Colonic mucosa (tissue), 4 donors: ENCODE data around the gene KRTAP9-7. TPM values are rescaled to one million over a fixed set of nuclear protein-coding genes. Genes with fewer than 3 reads are reported as not detected.
A peak's percentile ranks its signal among the peaks of the same experiment; 100 is the strongest.

Source experiments
- DNase-seq: peaks from one replicate; pipeline ENCODE4 v3.0.0-alpha.2; 2020
- H3K27ac ChIP-seq: fragments of 200-600 bp; one replicate; pipeline ENCODE4 v1.8.0; 2021
- H3K27me3 ChIP-seq: fragments of 200-600 bp; one replicate; pipeline ENCODE4 v1.8.0; 2021
- H3K36me3 ChIP-seq: fragments of 200-600 bp; one replicate; pipeline ENCODE4 v1.8.0; 2021
- H3K4me1 ChIP-seq: fragments of 200-600 bp; one replicate; pipeline ENCODE4 v1.8.0; 2021; ENCODE audit warnings: mild to moderate bottlenecking
- H3K4me3 ChIP-seq: fragments of 200-600 bp; one replicate; pipeline ENCODE4 v1.8.0; 2021
- H3K9ac ChIP-seq, 2 donors: one replicate each; pipeline ENCODE4 v1.7.0; 2013; ENCODE audit warnings: control low read depth in 2 of 2, low read depth in 2 of 2, low read length in 2 of 2
- H3K9me3 ChIP-seq: fragments of 200-600 bp; one replicate; pipeline ENCODE4 v1.8.0; 2021
- intact Hi-C: fragments of 100-400 bp; cut with DNase I; formaldehyde crosslinking; loops from one replicate; pipeline ENCODE4 v1.14.1; 2022
- total RNA-seq, 2 donors: library from RNA; stranded (reverse); fragmentation: NEBNext Ultra II Directional in 1 of 2; extraction: Animal tissue kit (Norgen Biotek cat#: 25700) in 1 of 2; gene quantifications; one replicate each; pipeline ENCODE4 v1.2.1, GENCODE V29; 2021
- TF ChIP-seq, protein P1 (sequence below): fragments of 200-600 bp; IDR thresholded peaks from one replicate; pipeline ENCODE4 v1.8.0; 2022; ENCODE audit warnings: antibody characterized with exemption, mild to moderate bottlenecking
- donor health status: healthy.
- donor health status: DM: no; HTN: no; CAD: no.
- donor health status: DM: no; HTN: no; CAD: no.

The KRTAP9-7 gene
- total RNA-seq, 2 donors from 2014 or later = not detected

DNA sequence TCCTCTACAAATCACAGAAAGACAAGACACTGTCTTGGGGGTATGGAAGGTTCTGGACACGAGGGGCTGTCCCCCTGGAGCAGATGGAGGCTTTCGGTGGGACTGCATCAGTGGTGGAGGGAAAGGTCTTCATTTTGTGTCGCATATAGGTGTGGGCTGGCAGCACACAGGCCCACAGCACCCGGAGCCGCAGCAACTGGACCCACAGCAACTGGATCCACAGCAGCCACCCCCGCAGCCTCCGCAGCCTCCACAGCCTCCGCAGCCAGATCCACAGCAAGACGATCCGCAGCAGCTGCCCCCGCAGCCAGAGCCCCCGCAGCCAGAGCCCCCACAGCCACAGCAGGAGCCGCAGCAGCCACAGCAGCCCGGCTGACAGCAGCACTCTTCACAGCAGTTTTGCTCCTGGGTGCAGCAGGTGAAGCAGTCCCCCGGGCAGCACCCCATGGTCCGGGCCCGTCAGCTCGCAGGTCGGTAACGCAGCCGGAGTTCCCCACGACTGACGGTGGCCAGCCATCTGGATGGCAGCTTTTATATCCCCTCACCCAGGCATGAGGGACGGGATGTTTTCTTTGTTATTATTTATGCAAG is 39.8 kb downstream of the KRTAP9-7 start, which contains the start of gene KRTAP17-1:
Gene KRTAP17-1, minus strand, starts transcription at position 507 of the 591 bp plus-strand sequence. Its CDS starts 60 bp downstream, at position 447.
- no peak within 1 kb of the TSS for H3K4me3 ChIP-seq
- no peaks in the 10 kb centered on the region for H3K36me3 ChIP-seq
- intact Hi-C loops = no loop called here
- H3K9me3 ChIP-seq = no peaks in the 10 kb centered on the region
- TF ChIP-seq, protein P1, sequence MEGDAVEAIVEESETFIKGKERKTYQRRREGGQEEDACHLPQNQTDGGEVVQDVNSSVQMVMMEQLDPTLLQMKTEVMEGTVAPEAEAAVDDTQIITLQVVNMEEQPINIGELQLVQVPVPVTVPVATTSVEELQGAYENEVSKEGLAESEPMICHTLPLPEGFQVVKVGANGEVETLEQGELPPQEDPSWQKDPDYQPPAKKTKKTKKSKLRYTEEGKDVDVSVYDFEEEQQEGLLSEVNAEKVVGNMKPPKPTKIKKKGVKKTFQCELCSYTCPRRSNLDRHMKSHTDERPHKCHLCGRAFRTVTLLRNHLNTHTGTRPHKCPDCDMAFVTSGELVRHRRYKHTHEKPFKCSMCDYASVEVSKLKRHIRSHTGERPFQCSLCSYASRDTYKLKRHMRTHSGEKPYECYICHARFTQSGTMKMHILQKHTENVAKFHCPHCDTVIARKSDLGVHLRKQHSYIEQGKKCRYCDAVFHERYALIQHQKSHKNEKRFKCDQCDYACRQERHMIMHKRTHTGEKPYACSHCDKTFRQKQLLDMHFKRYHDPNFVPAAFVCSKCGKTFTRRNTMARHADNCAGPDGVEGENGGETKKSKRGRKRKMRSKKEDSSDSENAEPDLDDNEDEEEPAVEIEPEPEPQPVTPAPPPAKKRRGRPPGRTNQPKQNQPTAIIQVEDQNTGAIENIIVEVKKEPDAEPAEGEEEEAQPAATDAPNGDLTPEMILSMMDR = no peak
- no peak for DNase-seq
- H3K27me3 ChIP-seq = no peaks in the 10 kb centered on the region
- H3K4me1 ChIP-seq = no peaks in the 10 kb centered on the region
- H3K9ac ChIP-seq = no peak within 1 kb of the TSS
- H3K27ac ChIP-seq = no peak within 1 kb of the TSS

DNA sequence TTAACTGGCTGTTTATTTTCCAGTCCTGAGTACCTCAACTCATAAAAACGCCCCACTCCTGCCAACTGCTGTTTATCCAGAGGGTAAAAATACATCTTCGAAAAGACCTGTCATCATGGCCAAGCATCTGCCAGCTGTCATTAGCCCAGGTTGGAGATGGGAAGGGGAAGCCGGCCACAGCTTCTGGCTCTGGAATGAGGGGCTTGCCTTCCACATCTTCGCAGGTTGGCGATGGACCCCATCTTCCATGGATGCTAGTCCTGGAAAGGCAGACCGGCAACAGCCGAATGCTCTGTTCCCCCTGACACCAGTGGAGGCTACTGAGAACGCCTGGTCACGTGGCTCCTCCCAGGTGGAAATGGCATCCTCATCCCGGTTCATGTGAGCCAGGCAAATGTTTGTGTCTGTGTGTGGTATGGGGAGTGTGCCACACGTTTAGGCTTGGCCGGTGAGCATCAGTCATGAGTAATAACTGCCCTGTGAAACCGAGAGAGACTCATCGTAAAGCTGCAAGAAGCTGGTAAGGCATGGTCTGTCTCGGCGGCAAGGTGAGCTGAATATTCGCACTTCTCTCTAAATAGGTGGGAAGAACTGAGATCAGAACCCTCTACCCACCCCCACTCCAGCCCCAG is 40.4 kb downstream of the KRTAP9-7 start:
- intact Hi-C loops = no loop called here
- no peak for DNase-seq
- Histone ChIP-seq H3K4me1 (no peaks in the 10 kb centered on the region), H3K27ac (no peak overlapping the region), H3K27me3 (no peaks in the 10 kb centered on the region), H3K9me3 (no peaks in the 10 kb centered on the region), H3K36me3 (no peaks in the 10 kb centered on the region), H3K4me3 (no peak overlapping the region), H3K9ac (no peak overlapping the region)
- TF ChIP-seq, protein P1 = no peak

DNA sequence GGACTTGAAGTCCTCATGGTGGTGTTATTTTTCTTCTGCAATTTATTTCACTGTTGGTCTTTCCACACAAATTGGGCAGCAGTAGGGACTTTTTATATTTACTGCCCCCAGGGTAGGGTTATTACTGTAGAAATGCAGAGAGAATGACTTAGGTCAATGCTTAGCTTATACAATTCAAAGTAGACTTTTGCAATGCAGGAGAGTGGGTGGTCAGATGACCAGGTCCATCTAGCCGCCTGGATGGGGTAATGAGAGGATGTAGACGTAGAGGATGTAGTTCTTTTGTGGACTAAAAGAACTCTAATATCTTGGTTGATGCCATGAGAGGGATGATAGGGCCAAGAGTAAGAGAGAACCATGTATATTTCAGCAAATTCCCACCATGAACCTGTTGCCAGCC is 42.7 kb downstream of the KRTAP9-7 start:
- no peak overlapping the region for H3K27ac ChIP-seq
- DNase-seq = no peak
- H3K36me3 ChIP-seq = no peaks in the 10 kb centered on the region
- TF ChIP-seq, protein P1 = no peak
- no peak overlapping the region for H3K4me3 ChIP-seq
- H3K4me1 ChIP-seq = no peaks in the 10 kb centered on the region
- no peaks in the 10 kb centered on the region for H3K9me3 ChIP-seq
- no peaks in the 10 kb centered on the region for H3K27me3 ChIP-seq
- no peak overlapping the region for H3K9ac ChIP-seq
- intact Hi-C loops = no loop called here

DNA sequence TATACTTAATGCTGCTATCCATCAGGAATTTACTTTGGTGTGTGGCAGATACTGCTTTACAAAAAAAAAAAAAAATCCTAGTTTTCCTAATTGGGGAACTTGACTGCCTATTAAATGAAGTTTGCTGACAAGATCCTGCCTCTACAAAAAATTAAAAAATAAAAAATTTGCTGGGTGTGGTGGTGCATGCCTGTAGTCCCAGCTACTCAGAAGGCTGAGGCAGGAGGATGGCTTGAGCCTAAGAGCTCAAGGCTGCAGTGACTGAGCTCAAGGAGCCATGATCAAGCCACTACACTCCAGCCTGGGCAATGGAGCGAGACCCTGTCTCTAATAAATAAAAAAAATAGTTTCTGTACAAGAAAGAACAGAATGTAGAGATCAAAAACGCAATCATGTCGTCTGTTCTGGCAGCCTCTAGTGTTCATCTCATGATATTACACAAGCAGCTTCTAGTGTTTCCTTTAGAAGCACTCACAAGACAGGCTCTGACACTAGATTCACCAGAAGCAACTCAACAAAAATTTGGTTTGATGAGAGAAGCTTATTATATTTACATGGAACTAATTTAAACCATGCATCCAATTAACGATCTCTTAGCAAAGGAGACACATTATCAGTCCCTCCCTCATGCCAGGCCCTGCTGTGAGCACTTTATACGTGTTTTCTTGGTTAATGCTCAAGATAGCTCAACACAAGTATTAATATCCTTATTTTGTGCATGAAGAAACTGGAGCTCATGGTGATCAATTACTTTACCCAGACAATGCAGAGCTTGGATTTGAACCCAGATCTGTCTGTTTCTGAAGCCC is 46.8 kb downstream of the KRTAP9-7 start:
- no peaks in the 10 kb centered on the region for H3K9me3 ChIP-seq
- no peak overlapping the region for H3K27ac ChIP-seq
- TF ChIP-seq, protein P1 = peak; percentile 79
- no peak overlapping the region for H3K9ac ChIP-seq
- no peak for DNase-seq
- no peaks in the 10 kb centered on the region for H3K36me3 ChIP-seq
- intact Hi-C loops = loop anchor here (5.0 to 10.0 kb wide), 3 partner anchors 323 to 467 kb away; no protein-coding TSS in a partner anchor
- no peak overlapping the region for H3K4me3 ChIP-seq
- no peaks in the 10 kb centered on the region for H3K4me1 ChIP-seq
- H3K27me3 ChIP-seq = no peaks in the 10 kb centered on the region
